Epithelial cell of alveolus of lung (primary cell): Measurements from ENCODE around the gene FBRS. TPM values are rescaled to one million over a fixed set of nuclear protein-coding genes. Genes with fewer than 3 reads are reported as not detected.

Experiments
- total RNA-seq: library from RNA; depleted of rRNA; stranded (reverse); fragments of >200 nt; gene quantifications from 2 replicates; pipeline ENCODE4 v1.2.1, GENCODE V29; 2015

The FBRS gene
- total RNA-seq: 28.4 and 40.0 TPM in 2 replicates

GRCh38 chr16:30657866-30658730, at the start of gene FBRS:
Gene FBRS (plus strand): TSS chr16:30658431. CDS start chr16:30659519, 1,088 bp downstream.

DNA sequence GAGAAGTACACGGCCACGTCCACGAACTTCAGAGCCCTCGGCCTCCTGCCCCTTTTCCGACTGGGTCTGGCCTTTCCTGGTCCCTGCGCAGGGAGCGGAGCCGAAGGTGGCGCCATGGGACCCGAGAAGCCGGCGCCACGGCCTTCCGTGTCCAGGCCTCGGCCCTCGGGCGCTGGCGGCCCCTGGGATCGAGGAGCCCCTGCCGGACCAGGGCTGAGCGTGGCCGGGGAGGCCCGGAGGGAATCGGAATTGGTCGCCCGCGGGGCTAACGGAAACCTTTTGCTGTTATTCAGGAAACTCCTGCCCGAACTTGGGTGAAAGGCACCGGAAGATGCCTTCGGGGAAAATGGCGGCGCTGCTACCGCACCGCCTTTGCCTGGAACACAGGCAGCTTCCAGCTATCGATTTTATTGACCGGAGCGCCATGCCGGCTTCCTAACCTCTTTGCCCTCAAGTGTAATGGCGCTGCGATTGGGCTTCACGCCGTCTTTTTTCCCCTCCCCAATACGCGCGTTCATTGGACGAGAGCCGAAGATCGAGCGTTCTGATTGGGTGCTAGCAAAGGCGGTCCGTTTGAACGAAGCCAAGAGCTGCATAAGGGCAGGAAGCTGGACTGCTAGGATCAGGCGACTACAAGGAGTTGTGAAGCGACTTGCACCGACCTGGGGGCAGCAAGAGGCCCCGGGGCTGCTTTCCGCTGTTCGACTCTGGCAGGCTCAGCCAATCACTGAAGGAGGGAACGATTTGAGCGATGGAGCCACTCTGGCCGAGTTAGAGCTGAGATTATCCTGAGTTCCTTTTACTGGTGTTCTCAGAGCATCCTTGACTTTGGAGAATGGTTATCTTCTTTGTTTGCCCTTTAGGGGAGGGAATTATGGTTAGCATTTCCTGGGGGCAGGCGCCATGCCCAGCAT, 48.0 kb upstream of the FBRS start, which contains the start of gene ZNF689:
TSS of gene ZNF689 (minus strand) at position 464 of the 914 bp plus-strand sequence. CDS start at position 116, 348 bp downstream.

GRCh38 chr16:30650369-30651123, 7.7 kb upstream of the FBRS start, which contains the start of gene PRR14:
Gene PRR14 (plus strand): TSS chr16:30650960. CDS start chr16:30651646, 686 bp downstream.

DNA sequence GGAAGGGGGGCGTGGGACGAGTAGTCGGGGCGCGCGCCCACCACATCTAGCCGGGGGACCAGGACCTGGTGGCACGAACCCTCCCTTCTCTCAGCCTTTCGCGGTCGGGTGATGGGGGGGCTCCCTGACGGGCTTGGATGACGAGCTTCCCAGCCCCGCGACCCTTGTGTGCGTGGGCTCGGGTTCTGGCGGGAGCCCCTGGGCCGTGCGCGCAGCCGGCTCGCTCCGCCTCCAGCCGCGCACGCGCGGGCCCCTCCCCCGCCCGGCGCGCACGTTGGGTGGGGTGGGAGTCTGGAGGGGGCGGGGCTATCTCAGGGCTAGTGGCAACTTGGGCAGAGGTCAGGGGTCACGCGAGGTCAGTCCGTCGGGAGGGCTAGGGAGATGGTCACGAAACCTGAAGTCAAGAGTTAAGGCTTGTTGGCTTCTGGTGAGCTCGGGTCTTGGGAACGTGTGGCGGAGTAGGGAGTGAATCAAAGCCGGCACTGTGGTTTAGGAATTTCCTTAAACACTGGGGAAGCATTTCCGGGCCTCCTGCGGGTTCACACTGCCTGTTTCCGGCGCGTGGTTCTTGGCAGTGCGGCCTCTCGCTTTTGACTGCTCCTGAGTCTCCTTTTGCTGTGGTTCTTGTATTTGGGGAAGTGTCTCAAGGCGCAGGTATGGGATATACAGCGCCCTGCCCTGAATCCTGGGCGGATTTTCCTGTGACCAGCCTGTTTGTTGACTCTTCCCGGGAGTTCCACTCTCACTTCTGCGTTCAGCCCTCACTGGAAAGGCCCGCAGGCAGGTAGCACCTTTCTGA, 40.8 kb downstream of the FBRS start, which contains the start of gene SRCAP:
TSS of gene SRCAP (plus strand) at position 356 of the 799 bp plus-strand sequence. CDS start 1,654 bp downstream, outside the sequence.

Other genes with a start within 250 kb of the FBRS start
- 12.5 and 34.5 TPM in 2 replicates for gene DCTPP1, start 228.4 kb upstream of the FBRS start, total RNA-seq
- gene SEPHS2, start 212.6 kb upstream of the FBRS start, total RNA-seq: 27.3 and 34.8 TPM in 2 replicates
- not detected in 2 replicates for gene ITGAL, start 185.7 kb upstream of the FBRS start, total RNA-seq
- gene ZNF768, start 131.9 kb upstream of the FBRS start, total RNA-seq: 31.4 and 34.0 TPM in 2 replicates
- gene ZNF747, start 123.6 kb upstream of the FBRS start, total RNA-seq: 10.5 and 14.0 TPM in 2 replicates
- gene ZNF764, start 100.1 kb upstream of the FBRS start, total RNA-seq: 7.1 and 17.6 TPM in 2 replicates
- 7.7 and 10.6 TPM in 2 replicates for gene ZNF688, start 86.7 kb upstream of the FBRS start, total RNA-seq
- gene ZNF785, start 72.7 kb upstream of the FBRS start, total RNA-seq: 2.2 and 9.3 TPM in 2 replicates
- gene ZNF689, start 48.0 kb upstream of the FBRS start, total RNA-seq: 6.3 and 9.3 TPM in 2 replicates
- 18.5 and 27.5 TPM in 2 replicates for gene PRR14, start 7.5 kb upstream of the FBRS start, total RNA-seq
- gene SRCAP, start 40.7 kb downstream of the FBRS start, total RNA-seq: 14.7 and 25.2 TPM in 2 replicates
- gene PHKG2, start 90.0 kb downstream of the FBRS start, total RNA-seq: 22.7 and 24.2 TPM in 2 replicates
- 0.40 and 3.0 TPM in 2 replicates for gene CFAP119, start 103.6 kb downstream of the FBRS start, total RNA-seq
- gene RNF40, start 103.9 kb downstream of the FBRS start, total RNA-seq: 49.6 and 90.0 TPM in 2 replicates
- gene ZNF629, start 128.8 kb downstream of the FBRS start, total RNA-seq: 12.2 and 32.1 TPM in 2 replicates
- gene BCL7C, start 235.6 kb downstream of the FBRS start, total RNA-seq: 31.2 and 55.5 TPM in 2 replicates
- 3.4 and 5.2 TPM in 2 replicates for gene CTF1, start 238.2 kb downstream of the FBRS start, total RNA-seq